RKO (cell line): Measurements from ENCODE around the gene APBB2.
A peak's percentile ranks its signal among the peaks of the same experiment; 100 is the strongest.

Experiments used
- DNase-seq: peaks from one replicate; pipeline ENCODE4 v3.0.0-alpha.2; 2016; ENCODE audit warnings: low spot score

Gene APBB2

GRCh38 chr4:41214136-41214824, at the start of gene APBB2:
Gene APBB2 (minus strand): TSS chr4:41214542. CDS start chr4:41033254, 181,288 bp downstream.
- peak; percentile 95 for DNase-seq

DNA sequence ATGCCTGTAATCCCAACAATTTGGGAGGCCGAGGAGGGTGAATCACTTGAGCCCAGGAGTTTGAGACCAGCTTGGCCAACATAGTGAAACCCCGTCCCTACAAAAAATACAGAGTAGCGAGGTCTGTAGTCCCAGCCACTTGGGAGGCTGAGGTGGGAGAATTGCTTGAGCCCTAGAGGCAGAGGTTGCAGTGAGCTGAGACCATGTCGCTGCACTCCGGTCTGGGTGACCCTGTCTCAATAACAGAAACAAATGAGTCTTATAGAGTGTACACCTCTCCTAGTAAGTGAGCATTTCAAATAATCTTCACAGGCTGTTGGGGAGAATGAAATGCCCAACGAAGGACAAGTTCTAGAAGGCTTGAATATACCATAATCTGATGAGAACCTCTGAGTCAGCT, 47.9 kb upstream of the APBB2 start:
- DNase-seq, result no peak

DNA sequence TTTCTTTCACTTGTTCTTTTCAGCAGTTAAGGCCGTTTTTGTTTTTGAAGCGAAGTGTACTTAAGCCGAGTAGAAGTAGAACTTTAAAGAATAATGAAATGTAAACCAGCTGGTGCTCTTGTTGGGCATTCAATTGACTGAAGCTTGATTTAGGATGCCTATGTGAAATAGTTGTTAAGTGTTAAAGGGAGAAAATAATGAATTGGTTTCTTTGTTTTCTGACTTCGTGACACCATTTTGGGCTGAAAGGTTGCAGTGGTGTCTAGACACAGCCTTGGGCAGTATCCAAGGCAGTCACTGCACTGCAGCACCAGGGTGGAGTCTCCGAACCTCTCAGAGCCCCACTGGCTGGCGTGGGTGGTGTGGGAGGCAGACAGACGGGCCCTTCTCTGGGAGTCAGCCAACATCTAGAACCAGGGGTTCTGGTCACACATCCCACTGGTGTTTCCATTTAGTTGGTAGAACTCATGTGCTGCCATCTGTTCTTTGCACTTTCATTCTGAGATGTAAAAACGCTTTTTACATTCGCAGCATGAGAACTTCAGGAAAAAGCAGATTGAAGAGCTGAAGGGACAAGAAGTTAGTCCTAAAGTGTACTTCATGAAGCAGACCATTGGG, 45.9 kb upstream of the APBB2 start:
- DNase-seq, result no peak

DNA sequence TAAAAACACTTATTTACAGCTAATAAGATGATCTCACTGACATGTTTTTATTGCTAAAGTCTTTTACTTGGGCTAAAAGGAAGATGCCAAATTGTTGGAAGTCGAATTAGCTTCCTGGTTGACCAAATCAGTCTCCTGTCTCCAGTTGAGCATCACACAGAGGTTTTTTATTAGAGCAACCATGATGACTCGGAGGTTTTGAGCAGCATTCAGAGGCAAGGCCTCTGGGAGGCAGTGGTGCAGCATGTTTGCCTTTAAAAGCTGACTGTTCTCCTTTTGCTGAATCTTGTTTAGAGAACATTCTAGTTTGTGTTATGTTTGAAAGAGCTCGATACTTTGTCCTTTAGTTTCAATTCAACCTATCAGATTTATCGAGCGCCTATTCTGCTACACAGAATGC, 44.4 kb upstream of the APBB2 start:
- peak; percentile 58 for DNase-seq

- DNase-seq, result no peak
Measured at GRCh38 chr4:41257906-41258305, 43.6 kb upstream of the APBB2 start.

DNA sequence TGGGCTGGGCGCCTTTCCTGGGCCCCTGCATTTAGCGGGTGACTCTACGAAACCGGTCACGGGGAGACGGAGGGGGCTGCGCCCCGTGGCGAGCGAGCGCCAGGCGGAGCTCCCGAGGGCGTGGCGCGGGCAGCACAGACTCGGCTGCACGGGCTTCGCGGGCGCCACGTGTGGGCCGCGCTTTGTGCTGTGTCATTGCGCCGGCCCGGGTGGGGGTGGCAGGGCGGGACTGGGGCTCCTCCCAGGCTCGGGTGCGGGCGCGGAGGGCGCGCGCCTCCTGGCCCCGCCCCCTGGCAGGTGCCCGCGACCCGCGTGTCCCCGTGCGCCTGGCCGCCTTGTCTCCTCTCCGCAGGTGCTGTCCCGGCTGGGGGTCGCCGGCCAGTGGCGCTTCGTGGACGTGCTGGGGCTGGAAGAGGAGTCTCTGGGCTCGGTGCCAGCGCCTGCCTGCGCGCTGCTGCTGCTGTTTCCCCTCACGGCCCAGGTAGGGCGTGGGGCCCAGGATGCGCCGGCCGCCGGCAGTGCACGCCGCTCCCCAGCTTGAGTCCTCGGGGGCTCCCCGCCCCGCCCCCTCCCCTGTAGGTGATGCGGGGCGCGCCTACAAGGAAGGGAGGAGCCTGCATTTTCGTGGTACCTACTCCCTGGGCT, 43.0 kb upstream of the APBB2 start:
- DNase-seq, result no peak

DNA sequence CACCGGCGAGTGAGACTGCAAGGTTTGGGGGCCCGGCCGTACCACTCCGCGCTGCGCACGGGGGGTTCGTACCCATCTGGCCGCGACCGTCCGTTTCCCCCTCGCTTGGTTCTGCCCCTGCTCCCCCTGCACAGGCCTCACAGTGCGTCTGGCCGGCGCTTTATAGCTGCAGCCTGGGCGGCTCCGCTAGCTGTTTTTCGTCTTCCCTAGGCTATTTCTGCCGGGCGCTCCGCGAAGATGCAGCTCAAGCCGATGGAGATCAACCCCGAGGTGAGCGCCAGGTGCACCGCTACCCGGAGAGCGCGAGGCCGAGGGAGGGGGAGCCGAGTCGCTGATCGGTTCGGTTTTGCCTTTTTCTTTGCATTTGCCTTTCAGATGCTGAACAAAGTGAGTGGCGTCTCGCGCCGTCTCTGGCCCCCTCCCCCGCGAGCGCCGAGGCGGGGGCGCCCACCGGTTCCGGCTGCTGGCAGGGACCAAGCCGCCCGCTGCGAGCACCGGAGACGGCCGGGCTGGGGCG, 42.5 kb upstream of the APBB2 start, which contains the start of gene UCHL1:
UCHL1 (plus strand) TSS at position 189 of the 517 bp plus-strand sequence; CDS start at position 238, 49 bp downstream.
- no peak for DNase-seq

DNA sequence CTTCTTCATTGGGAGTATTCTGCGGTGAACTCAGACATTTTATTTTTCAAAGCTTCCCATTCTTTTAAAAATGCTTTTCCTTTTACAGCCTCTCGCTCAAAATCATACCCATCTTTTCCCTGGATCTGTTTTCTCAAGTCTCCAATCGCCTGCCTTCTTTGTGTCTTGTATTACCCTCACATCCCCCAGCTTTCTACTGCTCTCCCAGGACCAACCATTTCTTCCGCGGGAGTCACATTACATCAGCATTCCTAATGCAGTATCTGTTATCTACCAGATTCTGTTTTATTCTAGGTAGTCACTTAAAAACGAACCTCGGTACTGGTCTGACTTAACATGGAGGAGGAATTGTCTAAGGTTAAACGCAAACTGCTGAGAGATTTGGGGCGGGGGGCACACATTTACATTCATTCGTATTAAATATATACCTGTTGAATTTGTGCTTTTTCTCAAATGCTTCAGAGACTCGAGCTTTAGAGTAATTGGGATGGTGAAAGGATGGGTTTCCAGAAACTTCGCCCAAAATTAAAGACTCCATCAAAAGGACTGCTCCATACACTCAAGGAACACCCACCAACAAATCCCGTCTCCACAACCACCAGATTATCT, 41.9 kb upstream of the APBB2 start:
- DNase-seq, result no peak

GRCh38 chr4:41245983-41246382, 31.6 kb upstream of the APBB2 start:
- no peak for DNase-seq

DNA sequence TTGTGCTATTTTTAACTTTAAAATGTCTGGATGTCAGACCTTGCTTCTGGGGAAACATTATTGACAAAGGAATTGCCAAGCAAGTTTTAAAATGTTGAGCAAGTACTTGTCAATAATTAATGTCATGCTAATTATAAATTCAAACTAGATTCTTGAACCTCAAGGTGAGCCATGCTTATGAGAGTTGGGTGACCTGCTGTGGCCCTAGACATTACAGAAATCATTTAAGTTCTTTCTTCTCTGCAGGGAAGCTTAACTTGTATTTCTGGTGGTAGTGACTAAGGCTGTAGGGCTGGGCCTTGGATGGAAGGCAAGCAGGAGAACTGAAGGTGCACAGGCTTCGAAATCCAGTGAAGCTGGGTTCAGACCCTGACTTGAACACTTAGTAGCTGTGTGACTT, 27.6 kb upstream of the APBB2 start:
- DNase-seq, result no peak

DNA sequence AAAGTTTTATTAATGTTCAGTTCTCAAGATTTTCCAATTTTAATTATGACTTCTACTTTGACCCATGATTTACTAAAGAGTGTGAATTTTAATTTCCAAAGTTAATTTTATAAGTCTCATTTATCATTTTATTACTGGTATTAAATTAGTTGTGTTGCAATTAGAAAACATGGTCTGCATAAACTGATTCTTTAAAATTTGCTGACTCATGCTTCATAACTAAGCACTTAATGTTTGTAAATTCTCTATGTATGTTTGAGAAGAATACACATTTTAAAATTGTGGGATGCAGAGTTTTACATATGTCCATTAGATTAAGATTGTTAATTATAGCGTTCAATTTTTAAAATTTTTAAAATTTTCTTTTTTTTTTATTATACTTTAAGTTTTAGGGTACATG, 22.2 kb upstream of the APBB2 start:
- no peak for DNase-seq

- DNase-seq, result no peak
Measured at GRCh38 chr4:41236032-41236431, 21.7 kb upstream of the APBB2 start.

GRCh38 chr4:41232856-41233255, 18.5 kb upstream of the APBB2 start:
- no peak for DNase-seq

GRCh38 chr4:41232406-41232805, 18.1 kb upstream of the APBB2 start:
- DNase-seq, result no peak

DNA sequence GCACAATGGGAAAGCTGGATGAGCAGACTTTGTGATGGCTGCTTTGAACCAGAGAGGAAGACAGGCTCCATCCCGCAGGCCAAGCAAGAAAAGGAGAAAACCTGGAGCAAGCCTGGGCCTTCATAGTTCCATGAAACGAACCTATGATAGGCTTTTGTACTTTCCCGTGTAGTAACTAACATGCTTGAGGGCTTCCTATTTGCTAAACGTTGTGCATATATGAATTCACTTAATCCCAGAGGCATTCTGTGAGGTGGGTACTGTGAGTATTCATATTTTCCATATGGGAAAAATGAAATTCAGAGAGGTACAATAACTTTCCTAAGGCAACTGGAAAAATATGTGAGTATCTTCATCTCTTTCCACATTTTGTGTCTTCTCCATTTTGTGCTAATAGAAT, 13.6 kb upstream of the APBB2 start:
- no peak for DNase-seq

DNA sequence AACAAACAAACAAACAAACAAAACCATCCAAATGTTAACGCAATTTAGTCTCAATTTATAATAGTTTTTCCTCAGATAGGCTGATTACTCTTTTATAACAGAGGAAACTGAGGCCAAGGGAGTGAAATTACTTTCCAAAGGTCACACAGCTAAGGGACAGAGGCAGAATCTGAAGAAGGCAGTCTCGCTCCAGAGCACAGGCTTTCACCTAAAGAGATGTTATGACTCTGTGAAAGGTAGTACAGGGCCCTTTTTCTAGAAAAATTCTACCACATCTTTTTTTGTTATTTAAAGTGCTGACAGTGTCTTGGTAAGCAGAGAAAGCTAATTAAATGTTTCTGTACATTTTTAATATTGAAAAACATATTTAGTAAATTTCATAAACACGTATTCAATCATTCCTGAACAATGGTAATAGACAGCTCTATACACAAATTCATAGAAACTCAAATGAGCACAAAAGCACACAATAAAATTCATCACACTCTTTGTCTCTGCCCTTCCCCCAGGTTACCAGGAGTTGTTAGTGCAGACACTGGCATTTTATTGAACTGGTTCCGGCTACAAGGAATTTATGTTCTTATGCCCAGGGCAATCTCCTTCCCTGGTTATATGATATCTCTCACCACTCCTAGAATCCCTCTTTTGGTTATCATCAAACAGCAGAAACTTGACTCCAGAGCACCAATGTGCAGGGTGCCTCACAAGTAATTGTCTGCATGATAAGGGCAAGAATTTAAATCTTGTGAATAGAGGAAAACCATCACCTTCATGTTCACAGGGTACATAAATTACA, 7.7 kb upstream of the APBB2 start:
- no peak for DNase-seq

DNA sequence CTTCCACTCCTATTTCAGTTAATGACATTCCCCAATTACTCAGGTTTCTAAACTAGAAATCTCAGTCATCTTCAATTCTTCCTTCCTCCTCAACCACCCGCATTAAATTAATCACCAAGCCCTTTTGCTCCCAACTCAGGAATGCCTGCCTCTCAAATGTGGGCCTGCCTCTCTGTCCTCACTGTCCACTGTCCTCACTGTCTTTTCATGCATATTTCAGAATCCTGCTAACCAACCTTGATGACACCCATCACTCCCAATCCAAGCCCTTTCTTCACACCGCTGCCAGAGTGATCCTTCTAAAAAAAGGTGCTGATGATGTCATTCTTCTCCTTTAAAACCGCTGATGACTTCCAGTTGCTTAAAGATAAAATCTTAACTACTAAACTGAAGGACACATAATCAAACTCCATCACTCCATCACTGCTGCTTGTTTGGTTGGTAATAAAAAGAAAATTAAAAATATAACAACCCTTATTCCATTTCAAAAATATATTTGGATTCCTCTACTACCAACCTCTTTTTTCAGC, 5.1 kb upstream of the APBB2 start:
- no peak for DNase-seq

GRCh38 chr4:41218703-41219102, 4.4 kb upstream of the APBB2 start:
- DNase-seq, result no peak

GRCh38 chr4:41217374-41217773, 3.0 kb upstream of the APBB2 start:
- DNase-seq, result no peak

DNA sequence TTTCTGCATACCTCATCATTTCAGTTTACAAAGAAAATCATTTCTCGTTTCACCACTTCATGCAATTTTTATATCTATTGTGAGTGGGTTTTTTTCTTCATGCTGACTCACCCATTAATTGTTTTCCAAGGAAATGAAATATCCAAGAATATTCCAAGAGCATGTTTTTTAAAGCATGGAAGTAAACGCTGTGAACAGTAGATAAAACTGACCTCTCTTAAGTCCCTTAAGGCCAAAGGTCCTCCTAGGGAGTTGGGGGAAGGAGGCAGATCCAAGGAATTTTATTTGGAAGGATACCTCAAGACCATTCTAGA, 2.6 kb upstream of the APBB2 start:
- no peak for DNase-seq

- DNase-seq, result peak; percentile 87
Measured at GRCh38 chr4:41216294-41217019, 2.1 kb upstream of the APBB2 start.
